Measurements from ENCODE around the gene PIN4.

DNA sequence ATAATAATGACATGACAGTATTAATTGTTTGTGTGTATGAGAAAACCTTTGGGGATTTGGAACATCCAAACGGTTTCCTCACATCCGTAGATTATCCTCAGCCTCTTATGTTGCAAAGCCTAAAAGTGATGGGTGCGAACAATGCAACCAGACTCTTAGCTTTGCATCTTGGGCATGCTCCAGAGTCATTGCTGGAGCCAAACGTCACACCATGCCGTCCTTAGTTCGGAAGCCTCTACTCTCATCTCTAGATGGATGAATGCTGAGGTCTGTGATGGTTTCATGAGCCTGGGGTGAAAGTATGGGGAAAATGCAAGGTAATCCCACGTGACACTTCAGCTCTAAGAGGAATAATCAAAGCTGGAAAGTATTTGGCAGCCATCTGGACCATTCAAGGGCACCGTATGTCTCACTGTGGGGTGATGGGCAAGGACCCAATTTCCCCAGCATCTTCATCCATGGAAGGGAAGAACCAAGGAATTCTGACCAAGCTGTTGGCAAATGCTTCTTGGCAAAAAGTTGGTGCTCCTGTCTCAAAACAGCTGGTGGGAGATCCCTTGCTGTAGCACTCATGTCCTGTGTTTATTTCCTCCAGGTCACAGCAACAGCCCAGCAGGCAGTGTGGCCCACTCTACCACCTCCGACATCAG lies 43.6 kb upstream of the PIN4 start:
- TF ChIP-seq, protein P1, sequence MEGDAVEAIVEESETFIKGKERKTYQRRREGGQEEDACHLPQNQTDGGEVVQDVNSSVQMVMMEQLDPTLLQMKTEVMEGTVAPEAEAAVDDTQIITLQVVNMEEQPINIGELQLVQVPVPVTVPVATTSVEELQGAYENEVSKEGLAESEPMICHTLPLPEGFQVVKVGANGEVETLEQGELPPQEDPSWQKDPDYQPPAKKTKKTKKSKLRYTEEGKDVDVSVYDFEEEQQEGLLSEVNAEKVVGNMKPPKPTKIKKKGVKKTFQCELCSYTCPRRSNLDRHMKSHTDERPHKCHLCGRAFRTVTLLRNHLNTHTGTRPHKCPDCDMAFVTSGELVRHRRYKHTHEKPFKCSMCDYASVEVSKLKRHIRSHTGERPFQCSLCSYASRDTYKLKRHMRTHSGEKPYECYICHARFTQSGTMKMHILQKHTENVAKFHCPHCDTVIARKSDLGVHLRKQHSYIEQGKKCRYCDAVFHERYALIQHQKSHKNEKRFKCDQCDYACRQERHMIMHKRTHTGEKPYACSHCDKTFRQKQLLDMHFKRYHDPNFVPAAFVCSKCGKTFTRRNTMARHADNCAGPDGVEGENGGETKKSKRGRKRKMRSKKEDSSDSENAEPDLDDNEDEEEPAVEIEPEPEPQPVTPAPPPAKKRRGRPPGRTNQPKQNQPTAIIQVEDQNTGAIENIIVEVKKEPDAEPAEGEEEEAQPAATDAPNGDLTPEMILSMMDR (conservative IDR thresholded peaks at IDR 0.05; ENCODE audit: low read length), result no peak
- no peak for TF ChIP-seq EZH2phosphoT487 (IDR thresholded peaks at IDR 0.05; ENCODE audit: borderline replicate concordance)
